Right lobe of liver (tissue), 4 donors: ENCODE data around the gene ACSS1.

Experiments
- CTCF ChIP-seq, 4 donors: fragments of 200-600 bp in 3 of 4; fragments of 450-650 bp in 1 of 4; IDR thresholded peaks; one replicate each; pipeline versions ENCODE4 v1.5.1 to v1.8.0; 2016 to 2022; ENCODE audit warnings: antibody characterized with exemption in 4 of 4, mild to moderate bottlenecking in 2 of 4
- POLR2A ChIP-seq: fragments of 450-650 bp; IDR thresholded peaks from one replicate; pipeline ENCODE4 v1.6.1; 2017; ENCODE audit warnings: antibody characterized with exemption, mild to moderate bottlenecking
- donor health status: DM: no; HTN: no; CAD: no.
- donor health status: DM: no; HTN: no; CAD: no.
- donor health status: DM: no; HTN: yes; CAD: no.

- no peak for TF ChIP-seq CTCF (IDR thresholded peaks at IDR 0.05)
- no peak for TF ChIP-seq POLR2A
Measured at GRCh38 chr20:25042531-25043498, 15.1 kb downstream of the ACSS1 start.
